A673 (cell line): ENCODE data around the gene OTOG. TPM values are rescaled to one million over a fixed set of nuclear protein-coding genes. Genes with fewer than 3 reads are reported as not detected.

Experiments
- BruUV-seq: library from RNA; stranded (reverse); fragments of 400-500 nt; replicated peaks from 2 replicates; lab custom pipeline; 2021; lab: Mats Ljungman, UMichigan
- CTCF ChIA-PET: fragments of 300-600 bp; sonication (Branson Sonifier 250); formaldehyde crosslinking; loops from one replicate; lab custom pipeline; 2022; ENCODE audit warnings: antibody characterized with exemption; lab: Charles Lee
- POLR2A ChIA-PET: fragments of 300-600 bp; sonication (Branson Sonifier 250); formaldehyde crosslinking; loops from one replicate; lab custom pipeline; 2022; ENCODE audit warnings: antibody characterized with exemption; ENCODE audit not compliant: low non-redundant PET; lab: Charles Lee
- DNase-seq: peaks from one replicate; pipeline ENCODE4 v3.0.0-alpha.2; 2015; ENCODE audit warnings: low spot score
- H3K27ac ChIP-seq: fragments of 200-600 bp; sonication (generic); 2 replicates; pipeline ENCODE4 v1.5.1; 2016; ENCODE audit warnings: mixed run types, low read depth, mild to moderate bottlenecking, mixed read lengths, antibody characterized with exemption, low read length; ENCODE audit not compliant: poor library complexity, severe bottlenecking
- H3K27me3 ChIP-seq: fragments of 200-600 bp; sonication (generic); replicated peaks from 2 replicates; pipeline ENCODE4 v1.6.1; 2017; ENCODE audit warnings: mixed run types, low read depth, mild to moderate bottlenecking, mixed read lengths, antibody characterized with exemption, low read length; ENCODE audit not compliant: insufficient read depth, poor library complexity
- H3K36me3 ChIP-seq: fragments of 200-600 bp; sonication (generic); 2 replicates; pipeline ENCODE4 v1.6.1; 2016; ENCODE audit warnings: mixed run types, mild to moderate bottlenecking, mixed read lengths, antibody characterized with exemption, low read length; ENCODE audit not compliant: insufficient read depth, poor library complexity, severe bottlenecking
- H3K4me1 ChIP-seq: fragments of 200-600 bp; sonication (generic); 2 replicates; pipeline ENCODE4 v1.6.1; 2017; ENCODE audit warnings: mixed run types, mild to moderate bottlenecking, mixed read lengths, antibody characterized with exemption, low read length; ENCODE audit not compliant: insufficient read depth, poor library complexity, severe bottlenecking
- H3K4me3 ChIP-seq: fragments of 200-600 bp; sonication (generic); 2 replicates; pipeline ENCODE4 v1.5.1; 2016; ENCODE audit warnings: low read depth, mixed run types, mild to moderate bottlenecking, mixed read lengths, low read length; ENCODE audit not compliant: poor library complexity, severe bottlenecking
- H3K9me3 ChIP-seq: fragments of 200-600 bp; sonication (generic); 2 replicates; pipeline ENCODE4 v1.6.1; 2016; ENCODE audit warnings: mixed run types, low read depth, mild to moderate bottlenecking, mixed read lengths, antibody characterized with exemption, low read length; ENCODE audit not compliant: poor library complexity, severe bottlenecking
- EZH2 ChIP-seq: fragments of 200-600 bp; sonication (generic); IDR thresholded peaks from 2 replicates; pipeline ENCODE4 v1.6.1; 2017; ENCODE audit warnings: borderline replicate concordance, low read depth, mild to moderate bottlenecking, mixed read lengths, antibody characterized with exemption, low read length; ENCODE audit not compliant: poor library complexity, severe bottlenecking
- intact Hi-C: fragments of 100-400 bp; cut with micrococcal nuclease; formaldehyde crosslinking; loops from one replicate; pipeline ENCODE4 v1.10.0; 2022; ENCODE audit not compliant: unreplicated experiment
- total RNA-seq: library from RNA; stranded (reverse); gene quantifications from 2 replicates; pipeline ENCODE4 v1.2.3, GENCODE V29; 2021
- TF ChIP-seq, protein P1 (sequence below): fragments of 300-800, 200-600 bp; sonication (generic); conservative IDR thresholded peaks from 2 replicates; pipeline ENCODE4 v1.5.1; 2017; ENCODE audit warnings: low read depth, mild to moderate bottlenecking, antibody characterized with exemption, low read length, moderate library complexity, mixed read lengths

Gene OTOG
- total RNA-seq, 1 experiment from 2014 or later = not detected

DNA sequence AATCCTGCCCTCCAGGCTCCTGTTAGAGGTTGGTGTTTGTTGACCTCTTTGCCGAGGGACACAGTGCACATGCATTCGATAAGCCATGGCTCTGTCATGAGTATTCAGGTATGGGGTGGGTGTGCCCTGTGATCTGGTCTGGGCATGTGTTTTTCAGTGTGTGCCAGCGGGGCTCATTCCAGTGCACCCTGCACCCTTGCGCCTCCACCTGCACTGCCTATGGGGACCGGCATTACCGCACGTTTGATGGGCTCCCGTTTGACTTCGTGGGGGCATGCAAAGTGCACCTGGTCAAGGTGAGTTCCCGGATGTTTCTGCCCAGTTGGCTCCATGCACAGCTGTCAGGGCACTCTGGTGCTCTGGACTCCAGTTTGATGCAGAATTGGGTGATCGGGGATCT lies 44.2 kb downstream of the OTOG start:
- H3K36me3 ChIP-seq = no peaks in the 10 kb centered on the region
- ChIA-PET POLR2A (no interaction called here), CTCF (no interaction called here)
- no peaks in the 10 kb centered on the region for H3K4me1 ChIP-seq
- no peak overlapping the region for H3K27ac ChIP-seq
- DNase-seq = no peak
- intact Hi-C loops = no loop called here
- no peaks in the 10 kb centered on the region for H3K9me3 ChIP-seq
- BruUV-seq = no TSS peak
- H3K27me3 ChIP-seq = peaks cover 21% of the 10 kb centered on the region
- TF ChIP-seq, protein P1, sequence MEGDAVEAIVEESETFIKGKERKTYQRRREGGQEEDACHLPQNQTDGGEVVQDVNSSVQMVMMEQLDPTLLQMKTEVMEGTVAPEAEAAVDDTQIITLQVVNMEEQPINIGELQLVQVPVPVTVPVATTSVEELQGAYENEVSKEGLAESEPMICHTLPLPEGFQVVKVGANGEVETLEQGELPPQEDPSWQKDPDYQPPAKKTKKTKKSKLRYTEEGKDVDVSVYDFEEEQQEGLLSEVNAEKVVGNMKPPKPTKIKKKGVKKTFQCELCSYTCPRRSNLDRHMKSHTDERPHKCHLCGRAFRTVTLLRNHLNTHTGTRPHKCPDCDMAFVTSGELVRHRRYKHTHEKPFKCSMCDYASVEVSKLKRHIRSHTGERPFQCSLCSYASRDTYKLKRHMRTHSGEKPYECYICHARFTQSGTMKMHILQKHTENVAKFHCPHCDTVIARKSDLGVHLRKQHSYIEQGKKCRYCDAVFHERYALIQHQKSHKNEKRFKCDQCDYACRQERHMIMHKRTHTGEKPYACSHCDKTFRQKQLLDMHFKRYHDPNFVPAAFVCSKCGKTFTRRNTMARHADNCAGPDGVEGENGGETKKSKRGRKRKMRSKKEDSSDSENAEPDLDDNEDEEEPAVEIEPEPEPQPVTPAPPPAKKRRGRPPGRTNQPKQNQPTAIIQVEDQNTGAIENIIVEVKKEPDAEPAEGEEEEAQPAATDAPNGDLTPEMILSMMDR = no peak
- no peak for TF ChIP-seq EZH2
- no peak overlapping the region for H3K4me3 ChIP-seq

DNA sequence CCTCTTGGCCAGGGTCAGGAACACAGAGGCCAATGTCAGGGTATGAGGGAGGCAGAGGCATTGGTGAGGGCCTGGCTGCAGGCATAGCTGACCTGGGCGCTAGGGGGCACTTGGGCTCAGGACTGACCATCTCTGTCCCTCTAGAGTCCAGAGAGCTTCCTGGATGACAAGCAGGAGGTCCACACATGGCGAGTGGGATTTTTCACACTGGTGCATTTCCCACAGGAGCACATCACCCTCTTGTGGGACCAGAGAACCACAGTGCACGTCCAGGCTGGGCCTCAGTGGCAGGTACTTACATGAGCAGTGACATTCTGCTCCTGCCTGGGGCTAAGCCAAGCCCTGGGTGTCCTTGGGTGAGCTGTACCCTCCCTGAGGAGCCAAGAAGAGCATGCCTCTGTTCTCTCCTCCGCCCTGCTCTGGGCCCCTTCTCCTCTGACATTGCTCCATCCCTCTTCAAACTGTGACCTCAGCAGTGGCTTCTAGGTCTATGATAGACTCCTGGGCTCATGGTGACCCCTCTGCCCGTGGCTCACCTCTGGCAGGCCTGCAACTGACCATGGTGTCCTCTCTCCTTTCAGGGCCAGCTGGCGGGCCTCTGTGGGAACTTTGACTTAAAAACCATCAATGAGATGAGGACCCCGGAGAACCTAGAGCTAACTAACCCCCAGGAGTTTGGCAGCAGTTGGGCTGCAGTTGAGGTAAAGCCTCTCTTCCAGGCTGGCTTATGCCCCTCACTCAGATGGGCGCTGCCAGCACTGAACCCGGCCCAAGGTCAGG lies 46.6 kb downstream of the OTOG start:
- no peaks in the 10 kb centered on the region for H3K9me3 ChIP-seq
- intact Hi-C loops = no loop called here
- H3K36me3 ChIP-seq = no peaks in the 10 kb centered on the region
- ChIA-PET POLR2A (no interaction called here), CTCF (no interaction called here)
- no peak overlapping the region for H3K27ac ChIP-seq
- H3K4me3 ChIP-seq = no peak overlapping the region
- no peak for DNase-seq
- no TSS peak for BruUV-seq
- no peaks in the 10 kb centered on the region for H3K4me1 ChIP-seq
- no peak for TF ChIP-seq EZH2
- TF ChIP-seq, protein P1 = no peak
- peaks cover 20% of the 10 kb centered on the region for H3K27me3 ChIP-seq

DNA sequence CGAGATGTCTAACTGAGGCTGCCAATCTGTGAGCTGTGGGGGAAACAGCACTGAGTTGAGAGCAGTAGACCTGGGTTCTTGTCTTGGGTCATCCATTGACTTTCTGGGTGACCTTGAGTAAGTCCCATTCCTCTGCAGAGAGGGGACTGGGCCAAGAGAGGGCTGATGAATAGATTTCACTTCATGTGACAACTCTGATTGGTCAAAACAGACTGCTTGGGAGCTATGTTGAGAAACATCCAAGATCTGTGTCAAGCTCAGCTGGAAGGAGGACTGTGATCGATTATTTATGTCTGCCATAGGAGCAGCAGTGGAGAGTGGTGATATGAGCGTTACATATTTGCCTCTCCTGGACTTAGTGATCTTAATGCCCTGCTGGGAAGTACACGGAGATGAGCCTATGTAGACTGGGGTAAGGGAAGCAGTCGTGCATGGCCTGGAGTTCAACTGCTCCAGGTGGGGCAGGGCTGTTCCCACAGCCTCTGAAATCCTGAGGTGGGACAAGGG lies 47.7 kb downstream of the OTOG start:
- CTCF ChIA-PET = no interaction called here
- H3K27me3 ChIP-seq = peaks cover 10% of the 10 kb centered on the region
- no peak for DNase-seq
- no peaks in the 10 kb centered on the region for H3K9me3 ChIP-seq
- BruUV-seq = no TSS peak
- TF ChIP-seq, protein P1 = no peak
- no peak overlapping the region for H3K27ac ChIP-seq
- no peaks in the 10 kb centered on the region for H3K36me3 ChIP-seq
- intact Hi-C loops = no loop called here
- no peaks in the 10 kb centered on the region for H3K4me1 ChIP-seq
- POLR2A ChIA-PET = no interaction called here
- H3K4me3 ChIP-seq = no peak overlapping the region
